C4-2B (cell line): ENCODE results near the gene FRMD4A.

Experiments used
- CTCF ChIP-seq: fragments of 450-650 bp; conservative IDR thresholded peaks from 2 replicates; pipeline ENCODE4 v1.5.1; 2017; ENCODE audit warnings: mild to moderate bottlenecking
- ZFX ChIP-seq: fragments of 450-650 bp; IDR thresholded peaks from 2 replicates; pipeline ENCODE4 v1.6.1; 2017

DNA sequence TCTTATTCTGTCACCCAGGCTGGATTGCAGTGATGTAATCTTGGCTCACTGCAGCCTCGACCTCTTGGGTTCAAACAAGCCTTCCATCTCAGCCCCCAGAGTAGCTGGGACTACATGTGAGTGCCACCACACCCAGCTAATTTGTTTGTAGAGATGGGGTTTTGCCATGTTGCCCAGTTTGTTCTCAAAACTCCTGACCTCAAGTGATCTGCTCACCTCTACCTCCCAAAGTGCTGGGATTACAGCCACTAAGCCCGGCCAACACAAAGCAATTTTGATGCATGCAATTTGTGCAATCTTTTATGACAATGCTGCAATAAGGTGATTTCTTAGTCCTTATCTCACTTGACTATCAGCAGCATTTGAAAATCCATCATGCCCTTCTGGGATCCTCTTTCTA is 333.1 kb downstream of the FRMD4A start:
- TF ChIP-seq CTCF = no peak
- no peak for TF ChIP-seq ZFX
